ENCODE results near the gene DUOXA1.

The DUOXA1 gene

DNA sequence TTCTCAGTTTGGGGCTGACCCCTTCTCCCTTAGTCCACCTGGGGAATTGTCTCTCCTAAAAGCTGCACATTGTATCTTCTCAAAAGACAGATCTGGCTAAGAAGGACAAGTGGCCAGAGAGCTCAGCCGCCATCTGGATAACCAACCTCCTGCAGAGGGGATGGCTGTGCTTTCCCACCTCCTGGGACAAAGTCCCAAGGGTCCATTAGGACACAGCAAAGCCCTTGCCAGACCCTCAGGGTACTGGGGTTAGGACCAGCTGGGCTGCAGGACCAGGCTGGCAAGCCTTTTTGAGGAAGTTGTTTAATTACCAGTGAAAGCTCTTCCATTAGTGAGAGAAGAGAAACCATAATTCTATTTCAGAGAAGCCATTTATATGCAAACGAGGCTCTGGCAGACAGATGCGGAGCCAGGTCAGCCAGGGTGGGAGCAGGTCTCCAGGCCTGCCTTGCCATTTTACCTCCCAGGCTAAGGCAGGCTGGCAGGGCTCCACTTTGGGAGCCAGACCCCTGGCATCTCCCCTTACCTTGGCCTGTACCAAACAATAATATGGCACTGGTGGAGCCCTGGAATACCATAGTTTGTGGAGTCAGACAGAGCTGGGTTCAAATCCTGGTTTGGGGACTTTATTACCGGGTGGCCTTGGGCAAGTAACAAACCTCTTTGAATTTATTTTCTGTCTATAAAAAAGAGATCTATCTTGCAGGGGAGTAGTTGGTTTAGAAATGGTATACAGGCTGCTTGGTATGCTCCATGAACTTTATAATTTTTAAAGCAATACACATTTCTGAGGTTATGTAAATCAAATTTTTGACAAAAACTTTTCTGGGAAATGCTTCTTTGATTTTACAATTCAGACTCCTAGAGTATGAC is 40.2 kb upstream of the DUOXA1 start:
- Mint-ChIP-seq H3K4me3 (no peak overlapping the region), H3K9me3 (no peaks in the 10 kb centered on the region), H3K4me1 (peaks cover 53% of the 10 kb centered on the region), H3K27ac (peak overlapping the region; percentile 78), H3K36me3 (ENCODE audit: low read depth) (peaks cover 26% of the 10 kb centered on the region), H3K27me3 (ENCODE audit: low read depth, poor library complexity) (no peaks in the 10 kb centered on the region)
- DNase-seq: no peak
- TF ChIP-seq, protein P1, sequence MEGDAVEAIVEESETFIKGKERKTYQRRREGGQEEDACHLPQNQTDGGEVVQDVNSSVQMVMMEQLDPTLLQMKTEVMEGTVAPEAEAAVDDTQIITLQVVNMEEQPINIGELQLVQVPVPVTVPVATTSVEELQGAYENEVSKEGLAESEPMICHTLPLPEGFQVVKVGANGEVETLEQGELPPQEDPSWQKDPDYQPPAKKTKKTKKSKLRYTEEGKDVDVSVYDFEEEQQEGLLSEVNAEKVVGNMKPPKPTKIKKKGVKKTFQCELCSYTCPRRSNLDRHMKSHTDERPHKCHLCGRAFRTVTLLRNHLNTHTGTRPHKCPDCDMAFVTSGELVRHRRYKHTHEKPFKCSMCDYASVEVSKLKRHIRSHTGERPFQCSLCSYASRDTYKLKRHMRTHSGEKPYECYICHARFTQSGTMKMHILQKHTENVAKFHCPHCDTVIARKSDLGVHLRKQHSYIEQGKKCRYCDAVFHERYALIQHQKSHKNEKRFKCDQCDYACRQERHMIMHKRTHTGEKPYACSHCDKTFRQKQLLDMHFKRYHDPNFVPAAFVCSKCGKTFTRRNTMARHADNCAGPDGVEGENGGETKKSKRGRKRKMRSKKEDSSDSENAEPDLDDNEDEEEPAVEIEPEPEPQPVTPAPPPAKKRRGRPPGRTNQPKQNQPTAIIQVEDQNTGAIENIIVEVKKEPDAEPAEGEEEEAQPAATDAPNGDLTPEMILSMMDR (IDR thresholded peaks at IDR 0.05): no peak

DNA sequence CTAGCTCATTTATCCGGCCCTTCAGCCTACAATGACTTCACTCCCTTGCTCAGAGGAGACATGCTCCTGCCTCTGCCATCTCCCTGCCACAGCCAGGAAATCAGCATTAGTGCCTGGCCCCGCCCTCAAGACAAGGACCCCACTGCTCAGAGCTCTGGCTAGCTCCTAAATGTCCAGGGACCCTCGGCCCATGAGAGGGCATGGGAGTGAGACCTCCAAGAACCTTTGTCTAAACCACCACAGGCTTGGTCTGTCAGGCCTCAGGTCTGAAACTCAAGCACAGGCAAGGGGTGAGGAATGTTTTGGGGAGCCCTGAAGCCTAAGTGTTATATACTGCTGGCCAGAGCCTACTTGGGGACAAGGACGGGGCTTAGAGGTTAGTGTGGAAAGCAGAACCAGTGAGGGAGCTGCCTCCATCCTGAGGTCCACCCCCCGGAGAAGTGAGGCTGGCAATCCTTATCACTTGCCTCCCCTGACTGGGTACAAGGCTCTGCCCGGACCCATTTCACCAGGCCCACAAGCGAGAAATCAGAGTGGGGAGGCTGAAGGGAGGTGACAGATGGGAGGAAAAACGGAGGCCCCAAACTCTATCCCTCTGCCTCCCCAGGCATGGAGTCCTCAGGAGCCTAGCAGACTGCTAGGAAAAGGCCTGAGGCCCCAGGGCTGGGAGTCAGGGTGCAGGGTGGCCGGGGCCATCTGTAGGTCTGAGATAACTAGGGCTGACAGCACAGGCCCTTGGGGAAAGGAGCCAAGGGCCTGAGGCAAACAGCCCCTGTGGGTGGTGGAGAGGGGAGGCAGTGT is 39.3 kb upstream of the DUOXA1 start:
- no peak overlapping the region for H3K4me3 Mint-ChIP-seq
- H3K4me1 Mint-ChIP-seq: peaks cover 54% of the 10 kb centered on the region

DNA sequence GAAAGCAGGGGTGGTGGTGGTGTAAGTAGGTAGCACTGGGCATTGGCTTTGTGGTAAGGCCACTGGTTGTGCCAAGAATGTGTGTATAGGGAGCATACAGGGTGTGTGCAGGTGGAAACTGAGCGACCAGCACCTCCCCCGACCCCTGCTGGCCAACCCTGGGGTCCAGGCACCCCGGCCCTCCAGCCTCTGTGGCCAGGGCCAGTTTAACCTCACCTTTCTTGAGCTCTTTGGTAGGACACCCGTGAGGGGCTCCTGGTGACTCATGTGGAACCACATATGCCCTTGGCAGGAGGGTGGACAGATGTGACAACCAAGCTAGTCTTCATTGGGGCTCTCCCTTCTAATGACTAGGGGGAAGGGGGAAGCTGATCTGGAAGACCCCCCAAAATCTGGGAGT is 38.6 kb upstream of the DUOXA1 start:
- no peak overlapping the region for H3K4me3 Mint-ChIP-seq
- peaks cover 13% of the 10 kb centered on the region for H3K36me3 Mint-ChIP-seq (ENCODE audit: low read depth)
- H3K4me1 Mint-ChIP-seq: peaks cover 55% of the 10 kb centered on the region
- no peak for DNase-seq
- no peaks in the 10 kb centered on the region for H3K9me3 Mint-ChIP-seq
- TF ChIP-seq, protein P1 (IDR thresholded peaks at IDR 0.05): no peak
- H3K27ac Mint-ChIP-seq: peak overlapping the region; percentile 95
- H3K27me3 Mint-ChIP-seq (ENCODE audit: low read depth, poor library complexity): no peaks in the 10 kb centered on the region

More for the DNA sequence above, 39.3 kb upstream of the DUOXA1 start:
- H3K36me3 Mint-ChIP-seq (ENCODE audit: low read depth): peaks cover 19% of the 10 kb centered on the region
- TF ChIP-seq, protein P1 (IDR thresholded peaks at IDR 0.05): no peak
- H3K27me3 Mint-ChIP-seq (ENCODE audit: low read depth, poor library complexity): no peaks in the 10 kb centered on the region
- no peak for DNase-seq
- H3K9me3 Mint-ChIP-seq: no peaks in the 10 kb centered on the region
- peak overlapping the region; percentile 93 for H3K27ac Mint-ChIP-seq

DNA sequence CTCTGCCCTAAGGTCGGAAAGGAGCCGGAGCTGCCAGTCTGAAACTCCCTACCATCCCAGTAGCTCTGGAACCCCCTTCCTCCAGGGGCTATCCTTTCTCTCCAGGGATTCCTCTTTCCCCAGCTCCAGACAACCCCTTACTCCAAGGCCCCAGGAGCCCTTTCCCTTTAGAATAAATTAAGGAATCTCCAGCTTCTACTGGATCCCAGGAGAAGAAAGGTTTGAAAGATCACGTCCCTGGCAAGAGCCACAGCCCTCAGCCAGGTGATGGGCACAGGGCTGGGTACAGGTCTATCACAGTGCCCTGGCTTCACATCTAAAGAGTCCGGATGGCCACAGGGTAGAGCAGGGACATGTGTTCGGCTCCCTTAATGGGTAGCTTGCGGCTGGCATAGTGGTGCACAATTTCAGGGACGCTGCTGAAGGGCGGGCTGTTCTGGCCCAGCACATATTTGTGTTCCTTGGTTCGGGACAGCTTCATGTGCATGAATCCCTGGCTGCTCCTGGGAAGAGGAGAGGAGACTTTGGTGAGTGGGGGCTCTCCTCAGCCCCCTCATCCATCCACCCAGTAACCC is 38.0 kb upstream of the DUOXA1 start:
- TF ChIP-seq, protein P1 (IDR thresholded peaks at IDR 0.05): no peak
- H3K4me3 Mint-ChIP-seq: peak overlapping the region; percentile 42
- H3K27me3 Mint-ChIP-seq (ENCODE audit: low read depth, poor library complexity): no peaks in the 10 kb centered on the region
- peaks cover 53% of the 10 kb centered on the region for H3K4me1 Mint-ChIP-seq
- peaks cover 13% of the 10 kb centered on the region for H3K36me3 Mint-ChIP-seq (ENCODE audit: low read depth)
- no peaks in the 10 kb centered on the region for H3K9me3 Mint-ChIP-seq
- peak overlapping the region; percentile 95 for H3K27ac Mint-ChIP-seq
- DNase-seq: no peak

DNA sequence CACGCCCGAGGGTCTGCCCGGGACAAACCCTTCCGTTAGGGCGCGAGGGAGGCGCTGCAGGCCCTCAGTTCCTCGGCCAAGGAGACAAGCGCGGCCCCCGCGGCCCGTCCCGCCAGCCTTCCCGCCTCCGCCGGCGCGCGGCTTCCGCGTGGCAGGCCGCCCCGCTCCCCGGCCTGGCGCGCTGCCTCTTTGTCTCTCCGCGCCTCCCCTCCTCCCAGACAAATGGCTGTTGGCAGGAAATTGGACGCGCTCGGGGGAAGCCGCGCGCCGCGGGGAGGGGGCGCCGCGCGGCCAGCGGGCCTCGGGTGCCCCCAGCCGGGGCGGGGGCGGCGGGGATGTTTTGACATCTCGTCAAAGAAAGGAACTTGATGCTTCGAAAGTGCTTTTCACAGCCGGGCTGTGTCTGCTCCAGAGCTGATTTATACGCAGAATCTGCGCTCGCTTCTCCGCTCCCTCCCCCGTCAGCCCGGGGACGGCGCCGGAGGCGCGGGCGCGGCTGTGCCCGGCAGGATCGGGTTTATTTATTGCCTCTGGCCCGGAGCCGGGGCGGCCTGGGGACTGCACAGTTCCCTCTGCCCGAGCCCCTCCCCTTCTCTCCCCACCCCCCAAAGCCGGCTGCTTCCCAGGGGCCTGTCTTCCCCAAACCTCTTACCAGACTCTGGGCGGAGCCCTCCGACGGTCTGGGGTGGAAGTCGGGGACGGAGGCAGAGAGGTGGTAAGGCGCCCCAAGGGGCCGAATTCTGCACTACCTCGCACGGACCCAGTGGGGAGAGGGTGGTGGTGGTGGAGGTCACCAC is 37.4 kb upstream of the DUOXA1 start:
- Mint-ChIP-seq H3K4me1 (peaks cover 50% of the 10 kb centered on the region), H3K9me3 (no peaks in the 10 kb centered on the region), H3K27me3 (ENCODE audit: low read depth, poor library complexity) (no peaks in the 10 kb centered on the region), H3K4me3 (peak overlapping the region; percentile 42), H3K36me3 (ENCODE audit: low read depth) (peaks cover 13% of the 10 kb centered on the region), H3K27ac (peak overlapping the region; percentile 95)
- TF ChIP-seq, protein P1 (IDR thresholded peaks at IDR 0.05): peak; percentile 53
- peak; percentile 85 for DNase-seq
